ENCODE data around the gene EIF4A2. TPM values are rescaled to one million over a fixed set of nuclear protein-coding genes. Genes with fewer than 3 reads are reported as not detected.

Gene EIF4A2
- total RNA-seq, 1 experiment from 2014 or later: 446 TPM

DNA sequence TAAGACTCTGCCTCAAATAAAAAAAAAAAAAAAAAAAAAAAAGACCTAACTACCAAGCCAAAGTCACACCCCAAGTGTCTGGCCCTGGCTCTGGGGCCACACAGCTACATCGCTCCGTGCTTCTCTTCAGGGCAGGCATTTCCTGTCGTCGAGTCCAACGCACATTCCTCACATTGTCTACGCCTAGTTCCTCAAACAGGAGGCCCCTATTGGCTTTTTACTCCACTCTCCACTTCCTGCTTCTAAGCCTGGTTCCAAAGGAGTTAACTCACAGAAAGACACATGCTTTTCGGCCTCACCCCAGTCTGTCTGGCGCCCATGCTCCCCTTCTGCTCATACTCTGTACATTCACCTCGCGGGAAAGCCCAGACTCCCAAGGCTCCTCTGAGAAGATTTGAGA, 37.4 kb upstream of the EIF4A2 start:
- POLR2A ChIA-PET (ENCODE audit: unreplicated experiment): interaction anchor here (0.6 to 0.7 kb wide), 3 partner anchors 102 to 1209 kb away, joined by 4 read pairs; no protein-coding TSS in a partner anchor
- H3K4me2 ChIP-seq: no peak overlapping the region
- BruUV-seq (replicated peaks): no TSS peak
- intact Hi-C loops (cut with micrococcal nuclease; ENCODE audit: unreplicated experiment): no loop called here
- no peak overlapping the region for H3K27ac ChIP-seq
- peak overlapping the region; percentile 42; the same call in 1 of the 2 replicates for H2AFZ ChIP-seq
- no peaks in the 10 kb centered on the region; the same call in 1 of the 2 replicates for H3F3A ChIP-seq (ENCODE audit: insufficient read depth, low read depth)
- TF ChIP-seq CTCF (conservative IDR thresholded peaks at IDR 0.05) (no peak), EZH2 (IDR thresholded peaks at IDR 0.05; ENCODE audit: low read depth) (no peak)
- no peak overlapping the region for H3K4me3 ChIP-seq
- 0 out of 2 replicates have a peak, but pooled peaks cover 3% of the 10 kb centered on the region for H3K4me1 ChIP-seq (replicated peaks; ENCODE audit: insufficient read depth)
- no peaks in the 10 kb centered on the region for H3K9me2 ChIP-seq (ENCODE audit: insufficient read depth)
- H3K9me3 ChIP-seq (ENCODE audit: insufficient read depth, low read depth): no peaks in the 10 kb centered on the region
- no peaks in the 10 kb centered on the region for H3K36me3 ChIP-seq (ENCODE audit: low read depth)
- DNase-seq: peak; percentile 66 to 85
- CTCF ChIA-PET: interaction anchor here (1.5 kb wide), 1 partner anchor 129 kb away, joined by 3 read pairs; no protein-coding TSS in a partner anchor
- no peaks in the 10 kb centered on the region for H4K20me1 ChIP-seq (ENCODE audit: insufficient read depth)
- H3K79me2 ChIP-seq (ENCODE audit: low read depth): no peaks in the 10 kb centered on the region
- H3K27me3 ChIP-seq (ENCODE audit: insufficient read depth, low read depth): no peaks in the 10 kb centered on the region

DNA sequence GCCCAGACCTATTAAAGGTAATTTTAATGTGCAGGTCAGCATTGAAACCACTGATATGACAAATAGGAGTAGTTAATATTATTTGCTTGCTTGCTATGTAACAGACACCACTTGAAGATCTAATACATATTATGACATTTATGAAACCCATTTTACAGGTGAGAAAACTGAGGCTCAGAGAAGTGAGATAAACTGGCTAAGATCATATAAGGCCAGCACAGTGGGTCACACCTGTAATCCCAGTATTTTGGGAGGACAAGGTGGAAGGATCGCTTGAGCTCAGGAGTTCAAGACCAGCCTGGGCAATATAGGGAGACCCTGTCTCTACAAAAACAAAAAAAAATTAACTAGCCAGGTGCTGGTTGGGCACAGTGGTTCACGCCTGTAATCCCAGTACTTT, 33.1 kb upstream of the EIF4A2 start:
- H3K79me2 ChIP-seq (ENCODE audit: low read depth): no peaks in the 10 kb centered on the region
- peaks cover 14% of the 10 kb centered on the region for H3F3A ChIP-seq (ENCODE audit: insufficient read depth, low read depth)
- no peaks in the 10 kb centered on the region for H3K9me3 ChIP-seq (ENCODE audit: insufficient read depth, low read depth)
- ChIA-PET CTCF (no interaction called here), POLR2A (ENCODE audit: unreplicated experiment) (interaction anchor here (0.6 kb wide), 1 partner anchor 1877 kb away, joined by 4 read pairs; no protein-coding TSS in a partner anchor)
- TF ChIP-seq CTCF (conservative IDR thresholded peaks at IDR 0.05) (no peak), EZH2 (IDR thresholded peaks at IDR 0.05; ENCODE audit: low read depth) (no peak)
- no TSS peak for BruUV-seq (replicated peaks)
- intact Hi-C loops (cut with micrococcal nuclease; ENCODE audit: unreplicated experiment): loop anchor here (5.0 kb wide), 2 partner anchors 183 to 493 kb away; partner anchors contain the start of gene TBCCD1
- H3K36me3 ChIP-seq (ENCODE audit: low read depth): no peaks in the 10 kb centered on the region
- no peaks in the 10 kb centered on the region for H3K9me2 ChIP-seq (ENCODE audit: insufficient read depth)
- H3K4me1 ChIP-seq (replicated peaks; ENCODE audit: insufficient read depth): peaks cover 34% of the 10 kb centered on the region
- H2AFZ ChIP-seq: no peak overlapping the region
- no peaks in the 10 kb centered on the region for H3K27me3 ChIP-seq (ENCODE audit: insufficient read depth, low read depth)
- no peak overlapping the region for H3K27ac ChIP-seq
- H3K4me3 ChIP-seq: no peak overlapping the region
- H3K4me2 ChIP-seq: no peak overlapping the region
- H4K20me1 ChIP-seq (ENCODE audit: insufficient read depth): no peaks in the 10 kb centered on the region
- no peak for DNase-seq

- no peak overlapping the region for H2AFZ ChIP-seq
- CTCF ChIA-PET: interaction anchor here (0.6 to 2.8 kb wide), 3 partner anchors 135 to 162 kb away, joined by 3 to 11 read pairs (median 6); no protein-coding TSS in a partner anchor
Observed at GRCh38 chr3:186751480-186751879, 31.9 kb upstream of the EIF4A2 start.

More at GRCh38 chr3:186751480-186751879, 31.9 kb upstream of the EIF4A2 start:
- BruUV-seq (replicated peaks): no TSS peak
- H3K4me2 ChIP-seq: no peak overlapping the region
- no peak for TF ChIP-seq CTCF (conservative IDR thresholded peaks at IDR 0.05)
- no peak for TF ChIP-seq EZH2 (IDR thresholded peaks at IDR 0.05; ENCODE audit: low read depth)
- H3K27ac ChIP-seq: peak overlapping the region; percentile 91; the same call in 1 of the 2 replicates
- POLR2A ChIA-PET (ENCODE audit: unreplicated experiment): interaction anchor here (0.6 kb wide), 1 partner anchor 164 kb away, joined by 4 read pairs; no protein-coding TSS in a partner anchor
- no peaks in the 10 kb centered on the region for H4K20me1 ChIP-seq (ENCODE audit: insufficient read depth)
- H3F3A ChIP-seq (ENCODE audit: insufficient read depth, low read depth): peaks cover 14% of the 10 kb centered on the region
- H3K36me3 ChIP-seq (ENCODE audit: low read depth): no peaks in the 10 kb centered on the region
- H3K4me1 ChIP-seq (replicated peaks; ENCODE audit: insufficient read depth): peaks cover 31% of the 10 kb centered on the region
- no peaks in the 10 kb centered on the region for H3K27me3 ChIP-seq (ENCODE audit: insufficient read depth, low read depth)
- H3K79me2 ChIP-seq (ENCODE audit: low read depth): no peaks in the 10 kb centered on the region
- no peak for DNase-seq
- H3K9me3 ChIP-seq (ENCODE audit: insufficient read depth, low read depth): no peaks in the 10 kb centered on the region
- H3K9me2 ChIP-seq (ENCODE audit: insufficient read depth): no peaks in the 10 kb centered on the region
- intact Hi-C loops (cut with micrococcal nuclease; ENCODE audit: unreplicated experiment): loop anchor here (5.0 kb wide), 2 partner anchors 184 to 494 kb away; partner anchors contain the start of gene TBCCD1
- H3K4me3 ChIP-seq: no peak overlapping the region
